Subcutaneous abdominal adipose tissue (tissue), 5 donors: ENCODE results near the gene HEPACAM.

ENCODE experiments used
- H3K27ac ChIP-seq: one replicate; pipeline ENCODE4 v1.7.0; 2013; ENCODE audit warnings: low read depth, mild to moderate bottlenecking, inconsistent platforms, low read length, moderate library complexity
- H3K27me3 ChIP-seq, 5 donors: one replicate each; pipeline ENCODE4 v1.7.0; 2013; ENCODE audit warnings: low read length in 5 of 5, inconsistent platforms in 1 of 5; ENCODE audit not compliant: control insufficient read depth in 5 of 5, insufficient read depth in 4 of 5
- H3K36me3 ChIP-seq, 5 donors: one replicate each; pipeline ENCODE4 v1.7.0; 2013; ENCODE audit warnings: low read length in 5 of 5; ENCODE audit not compliant: control insufficient read depth in 5 of 5, insufficient read depth in 5 of 5
- H3K4me1 ChIP-seq, 5 donors: one replicate each; pipeline ENCODE4 v1.7.0; 2013; ENCODE audit warnings: low read length in 5 of 5, mild to moderate bottlenecking in 3 of 5, moderate library complexity in 1 of 5; ENCODE audit not compliant: control insufficient read depth in 5 of 5, insufficient read depth in 5 of 5
- H3K4me3 ChIP-seq, 5 donors: one replicate each; pipeline ENCODE4 v1.7.0; 2013; ENCODE audit warnings: low read length in 5 of 5, low read depth in 1 of 5
- H3K9ac ChIP-seq, 5 donors: one replicate each; pipeline ENCODE4 v1.7.0; 2013; ENCODE audit warnings: low read length in 5 of 5, mild to moderate bottlenecking in 4 of 5, moderate library complexity in 3 of 5
- H3K9me3 ChIP-seq, 5 donors: one replicate each; pipeline ENCODE4 v1.7.0; 2013; ENCODE audit warnings: low read length in 5 of 5; ENCODE audit not compliant: control insufficient read depth in 5 of 5
- donor health status: healthy.
- donor health status: healthy.
- donor health status: healthy.
- donor health status: healthy.
- donor health status: healthy.

Gene HEPACAM

GRCh38 chr11:124895471-124895971 is 40.3 kb downstream of the HEPACAM start:
- Histone ChIP-seq H3K27ac (peak overlapping the region; percentile 91), H3K36me3 (peaks cover 0 to 42% (median 19%) of the 10 kb centered on the region in 5 donors), H3K4me1 (peaks cover 48 to 100% (median 91%) of the 10 kb centered on the region in 5 donors), H3K27me3 (no peaks in the 10 kb centered on the region), H3K9ac (peak overlapping the region in 4 of 5 donors; percentile 23 to 95 (median 58)), H3K4me3 (peak overlapping the region in 4 of 5 donors; percentile 51 to 85 (median 76)), H3K9me3 (no peaks in the 10 kb centered on the region)

GRCh38 chr11:124894606-124895430 is 41.0 kb downstream of the HEPACAM start:
- H3K27me3 ChIP-seq, result no peaks in the 10 kb centered on the region
- peak overlapping the region; percentile 91 for H3K27ac ChIP-seq
- H3K4me1 ChIP-seq, result peaks cover 45 to 100% (median 98%) of the 10 kb centered on the region in 5 donors
- no peaks in the 10 kb centered on the region for H3K9me3 ChIP-seq
- H3K4me3 ChIP-seq, result peak overlapping the region in 4 of 5 donors; percentile 37 to 85 (median 76)
- peak overlapping the region in 3 of 5 donors; percentile 23 to 95 (median 67) for H3K9ac ChIP-seq
- H3K36me3 ChIP-seq, result peaks cover 0 to 43% (median 19%) of the 10 kb centered on the region in 5 donors

- Histone ChIP-seq H3K4me3 (peak overlapping the region in 4 of 5 donors; percentile 37 to 85 (median 56)), H3K36me3 (peaks cover 0 to 45% (median 19%) of the 10 kb centered on the region in 5 donors), H3K4me1 (peaks cover 41 to 100% (median 99%) of the 10 kb centered on the region in 5 donors), H3K9ac (peak overlapping the region in 1 of 5 donors; percentile 95), H3K27ac (peak overlapping the region; percentile 91), H3K9me3 (no peaks in the 10 kb centered on the region), H3K27me3 (no peaks in the 10 kb centered on the region)
Measured at GRCh38 chr11:124893781-124894401, 42.0 kb downstream of the HEPACAM start.

GRCh38 chr11:124892750-124893454 is 42.9 kb downstream of the HEPACAM start:
- H3K9ac ChIP-seq, result no peak overlapping the region
- H3K36me3 ChIP-seq, result peaks cover 0 to 45% (median 19%) of the 10 kb centered on the region in 5 donors
- H3K27ac ChIP-seq, result peak overlapping the region; percentile 41
- H3K4me3 ChIP-seq, result peak overlapping the region in 3 of 5 donors; percentile 19 to 85 (median 39)
- no peaks in the 10 kb centered on the region for H3K27me3 ChIP-seq
- no peaks in the 10 kb centered on the region for H3K9me3 ChIP-seq
- peaks cover 48 to 100% (median 99%) of the 10 kb centered on the region in 5 donors for H3K4me1 ChIP-seq

- Histone ChIP-seq H3K36me3 (peaks cover 0 to 45% (median 24%) of the 10 kb centered on the region in 5 donors), H3K4me1 (peaks cover 48 to 100% (median 97%) of the 10 kb centered on the region in 5 donors), H3K27me3 (no peaks in the 10 kb centered on the region), H3K27ac (peak overlapping the region; percentile 19), H3K9me3 (no peaks in the 10 kb centered on the region), H3K4me3 (no peak overlapping the region), H3K9ac (no peak overlapping the region)
Measured at GRCh38 chr11:124892146-124892545, 43.7 kb downstream of the HEPACAM start.

GRCh38 chr11:124891373-124891861 is 44.4 kb downstream of the HEPACAM start:
- peak overlapping the region; percentile 19 for H3K27ac ChIP-seq
- H3K36me3 ChIP-seq, result peaks cover 0 to 52% (median 28%) of the 10 kb centered on the region in 5 donors
- no peak overlapping the region for H3K9ac ChIP-seq
- peak overlapping the region in 1 of 5 donors; percentile 22 for H3K4me3 ChIP-seq
- no peaks in the 10 kb centered on the region for H3K27me3 ChIP-seq
- no peaks in the 10 kb centered on the region for H3K9me3 ChIP-seq
- peaks cover 45 to 99% (median 90%) of the 10 kb centered on the region in 5 donors for H3K4me1 ChIP-seq

GRCh38 chr11:124890683-124891372 is 45.0 kb downstream of the HEPACAM start:
- peak overlapping the region; percentile 56 for H3K27ac ChIP-seq
- peaks cover 45 to 94% (median 84%) of the 10 kb centered on the region in 5 donors for H3K4me1 ChIP-seq
- peak overlapping the region in 1 of 5 donors; percentile 2 for H3K4me3 ChIP-seq
- H3K9ac ChIP-seq, result no peak overlapping the region
- peaks cover 0 to 47% (median 31%) of the 10 kb centered on the region in 5 donors for H3K36me3 ChIP-seq
- no peaks in the 10 kb centered on the region for H3K27me3 ChIP-seq
- H3K9me3 ChIP-seq, result no peaks in the 10 kb centered on the region

GRCh38 chr11:124890151-124890550 is 45.7 kb downstream of the HEPACAM start:
- no peaks in the 10 kb centered on the region for H3K27me3 ChIP-seq
- H3K4me1 ChIP-seq, result peaks cover 45 to 94% (median 78%) of the 10 kb centered on the region in 5 donors
- no peaks in the 10 kb centered on the region for H3K9me3 ChIP-seq
- peaks cover 0 to 48% (median 34%) of the 10 kb centered on the region in 5 donors for H3K36me3 ChIP-seq
- H3K9ac ChIP-seq, result no peak overlapping the region
- H3K4me3 ChIP-seq, result no peak overlapping the region
- H3K27ac ChIP-seq, result peak overlapping the region; percentile 56
